ENCODE results near the gene IFFO2. TPM values are rescaled to one million over a fixed set of nuclear protein-coding genes. Genes with fewer than 3 reads are reported as not detected.

IFFO2 gene
- total and polyA plus RNA-seq, 8 donors = 13.9 to 38.4 (median 24.3) TPM

GRCh38 chr1:18891426-18891780, 65.1 kb downstream of the IFFO2 start:
- no peaks in the 10 kb centered on the region for H3K36me3 ChIP-seq
- no peak overlapping the region for H3K4me3 ChIP-seq
- no peak for DNase-seq
- H3K4me1 ChIP-seq = no peaks in the 10 kb centered on the region
- intact Hi-C loops (cut with DNase I) = no loop called here
- no peaks in the 10 kb centered on the region for H3K9me3 ChIP-seq
- FAIRE-seq = no peak
- 89 to 92% methylated on average over 7 of the region's 7 CpGs for WGBS, 2 donors
- H3K27me3 ChIP-seq = no peaks in the 10 kb centered on the region
- TF ChIP-seq CTCF (IDR thresholded peaks at IDR 0.05) = no peak
- no peak for ATAC-seq
- H3K27ac ChIP-seq = no peak overlapping the region

GRCh38 chr1:18890706-18891425, 65.6 kb downstream of the IFFO2 start:
- Histone ChIP-seq H3K9me3 (no peaks in the 10 kb centered on the region), H3K36me3 (no peaks in the 10 kb centered on the region), H3K27ac (no peak overlapping the region), H3K27me3 (no peaks in the 10 kb centered on the region), H3K4me1 (no peaks in the 10 kb centered on the region), H3K4me3 (no peak overlapping the region)
- TF ChIP-seq CTCF (IDR thresholded peaks at IDR 0.05) = no peak
- intact Hi-C loops (cut with DNase I) = no loop called here
- ATAC-seq (peak in 2 of 4 donors; percentile 36 to 53), FAIRE-seq (no peak), DNase-seq (no peak)
- 57 to 64% methylated on average over 6 of the region's 6 CpGs for whole genome bisulfite sequencing, 2 donors

- intact Hi-C loops (cut with DNase I) = no loop called here
- Histone ChIP-seq H3K9me3 (no peaks in the 10 kb centered on the region), H3K27me3 (no peaks in the 10 kb centered on the region), H3K36me3 (no peaks in the 10 kb centered on the region), H3K27ac (no peak overlapping the region), H3K4me1 (no peaks in the 10 kb centered on the region), H3K4me3 (no peak overlapping the region)
- DNase-seq (no peak), ATAC-seq (no peak), FAIRE-seq (no peak)
- TF ChIP-seq CTCF (IDR thresholded peaks at IDR 0.05) = no peak
- WGBS, 2 donors = 87 to 92% methylated on average over 1 of the region's 1 CpG
Observed at GRCh38 chr1:18886003-18886335, 70.5 kb downstream of the IFFO2 start.

- no peak for ATAC-seq
Observed at GRCh38 chr1:18885311-18886002, 71.0 kb downstream of the IFFO2 start.

More at GRCh38 chr1:18885311-18886002, 71.0 kb downstream of the IFFO2 start:
- no peak overlapping the region for H3K4me3 ChIP-seq
- no peaks in the 10 kb centered on the region for H3K27me3 ChIP-seq
- no peak for TF ChIP-seq CTCF (IDR thresholded peaks at IDR 0.05)
- DNase-seq (peak in 1 of 6 donors; percentile 38), FAIRE-seq (no peak)
- no peaks in the 10 kb centered on the region for H3K9me3 ChIP-seq
- H3K36me3 ChIP-seq = no peaks in the 10 kb centered on the region
- intact Hi-C loops (cut with DNase I) = no loop called here
- no peak overlapping the region for H3K27ac ChIP-seq
- no peaks in the 10 kb centered on the region for H3K4me1 ChIP-seq
- WGBS, 2 donors = 78 to 85% methylated on average over 17 of the region's 17 CpGs

Data from pancreas (tissue), 10 donors.